Muscle layer of duodenum (tissue), 2 donors: ENCODE measurements around the gene FAM53B.
"Not testable (repeated sequence)": the region's sequence is repeated elsewhere in the genome, so short reads cannot be mapped to it uniquely, and the experiment has no call there.

Source experiments
- H3K27ac ChIP-seq: one replicate; pipeline ENCODE4 v1.7.0; 2013; ENCODE audit warnings: mild to moderate bottlenecking, low read length
- H3K27me3 ChIP-seq: one replicate; pipeline ENCODE4 v1.7.0; 2013; ENCODE audit warnings: low read depth, mild to moderate bottlenecking, control low read depth, low read length
- H3K36me3 ChIP-seq, 2 donors: one replicate each; pipeline ENCODE4 v1.7.0; 2013; ENCODE audit warnings: low read length in 2 of 2, control low read depth in 1 of 2, mild to moderate bottlenecking in 1 of 2; ENCODE audit not compliant: insufficient read depth in 2 of 2, control insufficient read depth in 1 of 2
- H3K4me1 ChIP-seq, 2 donors: one replicate each; pipeline ENCODE4 v1.7.0; 2013; ENCODE audit warnings: low read length in 2 of 2, mild to moderate bottlenecking in 2 of 2, control low read depth in 1 of 2, moderate library complexity in 1 of 2; ENCODE audit not compliant: insufficient read depth in 2 of 2, control insufficient read depth in 1 of 2
- H3K4me3 ChIP-seq, 2 donors: one replicate each; pipeline ENCODE4 v1.7.0; 2013; ENCODE audit warnings: low read length in 2 of 2, low read depth in 1 of 2, mild to moderate bottlenecking in 1 of 2
- H3K9me3 ChIP-seq, 2 donors: one replicate each; pipeline ENCODE4 v1.7.0; 2013; ENCODE audit warnings: low read length in 2 of 2, control low read depth in 1 of 2, mild to moderate bottlenecking in 1 of 2; ENCODE audit not compliant: control insufficient read depth in 1 of 2
- donor health status: healthy.

Gene FAM53B

GRCh38 chr10:124619195-124619594, 125.0 kb downstream of the FAM53B start:
- Histone ChIP-seq H3K27me3 (no peaks in the 10 kb centered on the region), H3K4me1 (peaks cover 6% of the 10 kb centered on the region in 2 donors), H3K36me3 (peaks cover 6 to 17% of the 10 kb centered on the region in 2 donors), H3K27ac (no peak overlapping the region), H3K9me3 (no peaks in the 10 kb centered on the region), H3K4me3 (no peak overlapping the region)

DNA sequence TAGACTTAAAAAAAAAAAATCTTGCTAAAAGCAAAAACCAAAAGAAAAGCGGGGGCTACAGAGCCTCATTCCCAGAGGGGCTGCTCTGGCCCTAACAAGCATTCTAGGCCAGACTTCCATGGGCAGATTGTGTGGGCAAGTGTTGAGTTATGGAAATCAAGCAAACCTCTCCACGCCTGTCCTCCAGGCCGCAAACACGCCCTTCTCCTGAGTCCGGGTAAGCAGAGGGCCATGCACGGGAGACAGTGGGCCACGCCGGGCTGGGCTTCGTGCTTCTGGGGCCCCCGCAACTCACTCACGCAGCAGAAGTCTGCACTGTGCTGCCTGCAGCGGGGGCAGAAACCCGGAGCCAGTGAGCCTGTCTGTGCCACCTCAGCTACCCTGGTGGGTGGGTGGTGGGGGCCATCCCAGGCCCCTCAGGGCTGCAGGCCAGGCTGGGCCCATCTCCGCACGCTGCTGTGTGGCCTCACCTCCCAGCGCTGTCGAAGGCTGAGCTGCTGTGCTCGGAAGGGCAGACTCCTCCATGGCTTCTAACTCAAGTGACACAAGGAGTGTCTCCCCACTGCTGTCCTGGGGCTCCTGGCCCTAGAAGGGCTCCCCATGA, 125.6 kb downstream of the FAM53B start:
- Histone ChIP-seq H3K4me3 (no peak overlapping the region), H3K9me3 (no peaks in the 10 kb centered on the region), H3K27ac (no peak overlapping the region), H3K36me3 (peaks cover 6 to 17% of the 10 kb centered on the region in 2 donors), H3K4me1 (peaks cover 6% of the 10 kb centered on the region in 2 donors), H3K27me3 (no peaks in the 10 kb centered on the region)

GRCh38 chr10:124616836-124617130, 127.4 kb downstream of the FAM53B start:
- Histone ChIP-seq H3K9me3 (no peaks in the 10 kb centered on the region), H3K27me3 (no peaks in the 10 kb centered on the region), H3K4me1 (peaks cover 8 to 17% of the 10 kb centered on the region in 2 donors), H3K36me3 (peaks cover 0 to 9% of the 10 kb centered on the region in 2 donors), H3K4me3 (no peak overlapping the region), H3K27ac (no peak overlapping the region)

DNA sequence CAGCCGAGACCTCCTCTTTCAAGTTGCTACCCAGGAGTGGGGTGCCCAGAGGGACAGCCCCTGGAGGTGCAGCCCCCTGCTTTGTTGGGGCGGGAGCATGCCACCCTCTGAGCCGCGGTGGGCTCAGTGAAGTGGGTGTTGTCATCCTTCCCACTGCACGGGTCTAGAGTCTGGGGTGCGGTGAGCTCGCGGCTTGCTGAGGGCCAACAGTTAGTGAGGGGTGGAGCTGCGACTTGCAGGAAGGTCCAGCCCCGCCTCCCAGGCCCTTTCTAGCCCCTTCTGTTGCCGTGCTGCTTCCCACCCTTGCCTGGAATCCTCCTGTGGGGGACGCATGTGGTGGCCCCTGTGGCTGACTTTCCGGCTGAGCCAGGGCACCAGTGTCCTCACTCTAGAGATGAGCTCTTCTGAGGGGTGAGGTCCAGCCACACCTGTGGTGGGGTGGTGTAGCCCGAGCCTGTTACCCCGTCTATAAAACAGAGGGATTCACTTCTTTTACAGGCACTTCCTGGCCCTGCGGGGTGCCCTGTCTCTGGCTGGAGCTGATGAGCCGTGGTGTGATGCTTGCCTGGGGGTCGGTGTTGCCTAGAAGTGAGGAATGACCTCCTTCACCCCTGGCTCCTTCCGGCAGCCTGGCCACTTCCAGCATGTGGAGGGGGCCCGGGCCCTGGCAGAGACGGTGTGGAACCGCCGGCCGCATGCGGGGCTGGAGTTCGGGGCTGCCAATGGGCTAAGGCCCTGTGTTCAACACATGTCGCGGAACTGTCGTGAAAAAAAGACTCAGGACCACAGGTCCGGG, 127.9 kb downstream of the FAM53B start:
- Histone ChIP-seq H3K27ac (no peak overlapping the region), H3K4me3 (no peak overlapping the region), H3K9me3 (no peaks in the 10 kb centered on the region), H3K36me3 (peaks cover 0 to 9% of the 10 kb centered on the region in 2 donors), H3K27me3 (no peaks in the 10 kb centered on the region), H3K4me1 (peaks cover 4 to 17% of the 10 kb centered on the region in 2 donors)

DNA sequence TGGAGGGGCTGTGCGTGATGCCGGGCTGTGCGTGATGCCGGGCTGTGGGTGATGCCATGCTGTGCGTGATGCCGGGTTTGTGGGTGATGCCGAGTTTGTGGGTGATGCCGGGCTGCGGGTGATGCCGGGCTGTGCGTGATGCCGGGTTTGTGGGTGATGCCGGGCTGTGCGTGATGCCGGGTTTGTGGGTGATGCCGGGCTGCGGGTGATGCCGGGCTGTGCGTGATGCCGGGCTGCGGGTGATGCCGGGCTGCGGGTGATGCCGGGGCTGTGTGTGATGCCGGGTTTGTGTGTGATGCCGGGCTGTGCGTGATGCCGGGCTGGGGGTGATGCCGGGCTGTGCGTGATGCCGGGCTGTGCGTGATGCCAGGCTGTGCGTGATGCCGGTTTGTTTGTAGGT, 128.9 kb downstream of the FAM53B start:
- H3K4me3 ChIP-seq = no peak overlapping the region
- peaks cover 4 to 17% of the 10 kb centered on the region in 2 donors for H3K4me1 ChIP-seq
- peaks cover 0 to 9% of the 10 kb centered on the region in 2 donors for H3K36me3 ChIP-seq
- H3K27ac ChIP-seq = no peak overlapping the region
- no peaks in the 10 kb centered on the region for H3K9me3 ChIP-seq
- H3K27me3 ChIP-seq = no peaks in the 10 kb centered on the region

DNA sequence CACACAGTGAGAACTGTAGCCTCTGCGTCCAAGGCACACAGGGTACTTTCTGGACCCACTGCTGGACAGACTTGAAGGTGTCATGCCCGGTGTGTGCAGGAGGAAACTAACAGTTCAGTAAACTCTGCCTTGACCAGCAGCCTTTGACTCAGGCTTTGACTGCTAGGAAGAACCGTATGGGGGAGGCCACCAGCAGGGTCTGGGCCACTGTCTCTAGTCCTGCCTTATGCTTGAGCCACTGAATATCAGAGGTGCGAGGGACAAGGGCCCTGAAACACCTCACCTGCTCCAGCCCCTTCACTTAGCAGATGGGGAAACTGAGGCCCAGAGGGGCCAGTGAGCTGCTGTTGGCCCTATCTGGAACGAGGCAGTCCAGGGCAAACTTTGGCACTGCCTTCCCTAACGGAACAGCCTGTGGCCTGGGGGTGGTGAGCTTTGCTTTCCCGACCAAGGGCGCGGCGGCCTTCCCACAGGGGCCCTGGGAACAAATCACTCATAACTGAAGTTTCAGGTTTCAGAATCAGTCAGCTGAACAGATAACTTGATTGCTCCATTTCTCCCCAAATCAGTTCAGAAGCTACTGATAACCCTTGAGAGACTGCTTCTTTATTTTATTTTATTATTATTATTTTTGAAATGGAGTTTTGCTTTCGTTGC, 130.0 kb downstream of the FAM53B start:
- Histone ChIP-seq H3K9me3 (no peaks in the 10 kb centered on the region), H3K36me3 (peaks cover 0 to 9% of the 10 kb centered on the region in 2 donors), H3K27ac (no peak overlapping the region), H3K4me1 (peaks cover 4 to 11% of the 10 kb centered on the region in 2 donors), H3K4me3 (no peak overlapping the region), H3K27me3 (no peaks in the 10 kb centered on the region)

DNA sequence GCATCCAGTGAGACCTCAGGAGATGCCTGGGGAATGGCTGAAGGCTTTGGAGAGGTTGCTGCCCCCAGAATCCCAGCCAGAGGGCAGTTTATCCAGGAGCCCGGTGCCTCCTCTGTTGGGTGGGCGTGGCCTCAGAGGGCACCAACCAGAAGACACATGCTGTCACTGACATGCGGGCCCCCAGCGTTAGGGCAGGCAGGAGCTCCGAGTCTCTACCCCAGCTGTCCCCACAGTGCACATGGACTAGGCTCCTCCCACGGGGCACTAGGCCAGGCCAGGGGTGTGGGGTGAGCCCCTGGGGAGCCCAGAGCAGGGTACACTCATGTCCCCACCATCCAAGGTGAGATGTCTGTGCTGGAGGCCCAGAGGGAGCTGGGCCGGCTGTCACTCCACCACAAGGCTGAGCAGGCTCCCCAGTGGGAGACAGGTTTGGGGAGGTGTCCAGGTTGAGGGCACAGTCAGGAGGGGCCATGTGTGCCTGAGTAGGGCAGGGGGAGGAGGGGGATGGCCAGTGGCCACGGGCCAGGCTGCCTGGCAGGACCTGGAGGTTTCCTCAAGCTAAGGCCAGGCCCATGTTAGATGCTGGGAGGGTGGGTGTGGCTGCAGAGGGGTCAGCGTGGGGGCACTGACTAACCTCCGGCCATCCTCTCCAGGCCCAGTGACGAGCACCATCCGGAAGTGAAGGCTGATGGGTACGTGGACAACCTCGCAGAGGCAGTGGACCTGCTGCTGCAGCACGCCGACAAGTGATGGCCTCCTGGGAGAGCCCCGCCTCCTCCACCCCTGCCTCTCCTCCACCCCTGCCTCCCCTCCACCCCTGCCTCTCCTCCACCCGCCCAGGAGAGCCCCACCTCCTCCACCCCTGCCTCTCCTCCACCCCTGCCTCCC, 131.3 kb downstream of the FAM53B start:
- H3K9me3 ChIP-seq = no peaks in the 10 kb centered on the region
- no peaks in the 10 kb centered on the region for H3K27me3 ChIP-seq
- no peak overlapping the region for H3K27ac ChIP-seq
- peaks cover 0 to 9% of the 10 kb centered on the region in 2 donors for H3K36me3 ChIP-seq
- peaks cover 4 to 11% of the 10 kb centered on the region in 2 donors for H3K4me1 ChIP-seq
- H3K4me3 ChIP-seq = no peak overlapping the region

GRCh38 chr10:124611738-124612137, 132.4 kb downstream of the FAM53B start:
- Histone ChIP-seq H3K4me1 (peaks cover 4 to 11% of the 10 kb centered on the region in 2 donors), H3K4me3 (no peak overlapping the region), H3K27me3 (no peaks in the 10 kb centered on the region), H3K27ac (no peak overlapping the region), H3K9me3 (no peaks in the 10 kb centered on the region), H3K36me3 (peaks cover 0 to 1% of the 10 kb centered on the region in 2 donors)

DNA sequence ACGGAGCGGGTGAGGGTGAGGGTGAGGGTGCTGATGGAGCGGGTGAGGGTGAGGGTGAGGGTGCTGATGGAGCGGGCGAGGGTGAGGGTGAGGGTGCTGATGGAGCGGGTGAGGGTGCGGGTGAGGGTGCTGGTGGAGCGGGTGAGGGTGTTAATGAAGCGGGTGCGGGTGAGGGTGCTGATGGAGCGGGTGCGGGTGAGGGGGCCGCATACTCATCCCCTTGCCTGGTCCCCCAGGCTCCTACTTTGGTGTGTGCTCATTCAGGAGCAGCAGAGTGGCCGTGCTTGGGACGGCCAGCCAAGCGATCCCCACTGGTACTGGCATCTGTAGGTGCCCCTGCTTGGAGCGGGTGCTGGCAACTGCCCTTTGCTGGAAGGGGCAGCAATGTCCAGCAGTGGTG, 133.3 kb downstream of the FAM53B start:
- peaks cover 4 to 11% of the 10 kb centered on the region in 2 donors for H3K4me1 ChIP-seq
- H3K27me3 ChIP-seq, H3K36me3 ChIP-seq, H3K9me3 ChIP-seq, H3K27ac ChIP-seq, H3K4me3 ChIP-seq: not testable (repeated sequence)

DNA sequence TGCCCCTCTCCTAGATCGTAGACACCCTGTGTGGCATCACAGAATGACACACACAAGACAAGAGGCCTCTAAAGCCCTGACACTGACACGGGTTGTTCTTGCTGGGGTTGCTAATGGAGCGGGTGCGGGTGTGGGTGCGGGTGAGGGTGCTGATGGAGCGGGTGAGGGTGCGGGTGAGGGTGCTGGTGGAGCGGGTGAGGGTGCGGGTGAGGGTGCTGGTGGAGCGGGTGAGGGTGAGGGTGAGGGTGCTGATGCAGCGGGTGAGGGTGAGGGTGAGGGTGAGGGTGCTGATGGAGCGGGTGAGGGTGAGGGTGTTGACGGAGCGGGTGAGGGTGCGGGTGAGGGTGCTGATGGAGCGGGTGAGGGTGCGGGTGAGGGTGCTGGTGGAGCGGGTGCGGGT, 134.0 kb downstream of the FAM53B start:
- H3K9me3 ChIP-seq, H3K4me3 ChIP-seq, H3K36me3 ChIP-seq, H3K27ac ChIP-seq, H3K27me3 ChIP-seq: not testable (repeated sequence)
- H3K4me1 ChIP-seq = peaks cover 4 to 11% of the 10 kb centered on the region in 2 donors

DNA sequence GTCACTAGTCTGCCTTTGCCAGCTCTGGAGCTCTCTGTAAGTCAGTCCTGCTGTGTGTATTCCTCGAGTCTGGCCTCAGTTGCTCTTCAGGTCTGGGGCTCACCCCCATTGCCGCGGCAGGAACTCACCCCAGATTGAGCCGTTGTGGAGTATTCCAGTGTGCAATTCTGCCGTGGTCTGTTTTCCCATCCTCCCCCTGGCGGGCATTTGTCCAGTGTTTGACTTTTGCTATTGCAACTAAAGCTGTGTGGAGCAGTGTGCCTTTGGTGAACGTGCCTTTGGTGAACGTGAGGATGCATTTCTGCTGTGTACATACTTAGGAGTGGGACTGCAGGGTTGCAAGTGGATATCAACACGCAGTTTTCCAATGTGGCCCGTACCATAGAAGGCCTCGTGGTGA, 134.5 kb downstream of the FAM53B start:
- H3K36me3 ChIP-seq = no peaks in the 10 kb centered on the region
- H3K27me3 ChIP-seq = no peaks in the 10 kb centered on the region
- no peak overlapping the region for H3K4me3 ChIP-seq
- H3K9me3 ChIP-seq = no peaks in the 10 kb centered on the region
- H3K27ac ChIP-seq = no peak overlapping the region
- peaks cover 4 to 11% of the 10 kb centered on the region in 2 donors for H3K4me1 ChIP-seq
